ENCODE data around the gene FHIT.

Gene FHIT

GRCh38 chr3:60603860-60604259 lies 647.4 kb downstream of the FHIT start:
- DNase-seq: no peak

- no peak for DNase-seq
Observed at GRCh38 chr3:60600848-60601247, 650.4 kb downstream of the FHIT start.

GRCh38 chr3:60599586-60599985 lies 651.7 kb downstream of the FHIT start:
- no peak for DNase-seq

- DNase-seq: peak; percentile 6
Observed at GRCh38 chr3:60598671-60599070, 652.6 kb downstream of the FHIT start.

- peak; percentile 10 for DNase-seq
Observed at GRCh38 chr3:60594025-60594424, 657.2 kb downstream of the FHIT start.

- no peak for DNase-seq
Observed at GRCh38 chr3:60591267-60591666, 660.0 kb downstream of the FHIT start.

- no peak for DNase-seq
Observed at GRCh38 chr3:60588806-60589205, 662.4 kb downstream of the FHIT start.

GRCh38 chr3:60585918-60586317 lies 665.3 kb downstream of the FHIT start:
- no peak for DNase-seq

GRCh38 chr3:60584250-60584649 lies 667.0 kb downstream of the FHIT start:
- DNase-seq: no peak

GRCh38 chr3:60582288-60582687 lies 669.0 kb downstream of the FHIT start:
- DNase-seq: no peak

- no peak for DNase-seq
Observed at GRCh38 chr3:60580809-60581208, 670.4 kb downstream of the FHIT start.

GRCh38 chr3:60579734-60580133 lies 671.5 kb downstream of the FHIT start:
- DNase-seq: peak; percentile 16

- no peak for DNase-seq
Observed at GRCh38 chr3:60578936-60579335, 672.3 kb downstream of the FHIT start.

GRCh38 chr3:60577601-60578000 lies 673.7 kb downstream of the FHIT start:
- DNase-seq: no peak

GRCh38 chr3:60575718-60576272 lies 675.5 kb downstream of the FHIT start:
- no peak for DNase-seq

GRCh38 chr3:60574046-60574769 lies 677.0 kb downstream of the FHIT start:
- no peak for DNase-seq

- DNase-seq: peak; percentile 23
Observed at GRCh38 chr3:60573494-60573893, 677.8 kb downstream of the FHIT start.

- no peak for DNase-seq
Observed at GRCh38 chr3:60571511-60571910, 679.7 kb downstream of the FHIT start.

- DNase-seq: peak; percentile 5
Observed at GRCh38 chr3:60557122-60557521, 694.1 kb downstream of the FHIT start.

- DNase-seq: peak; percentile 65
Observed at GRCh38 chr3:60555686-60556354, 695.4 kb downstream of the FHIT start.

GRCh38 chr3:60553144-60553543 lies 698.1 kb downstream of the FHIT start:
- DNase-seq: no peak

GRCh38 chr3:60552581-60552980 lies 698.7 kb downstream of the FHIT start:
- DNase-seq: no peak

GRCh38 chr3:60551455-60552209 lies 699.6 kb downstream of the FHIT start:
- no peak for DNase-seq

GRCh38 chr3:60549863-60550262 lies 701.4 kb downstream of the FHIT start:
- DNase-seq: no peak

All from NCI-H146 (cell line).